ENCODE data around the gene FOXS1.

Gene FOXS1

GRCh38 chr20:31860390-31861134, 15.2 kb upstream of the FOXS1 start:
- H3K36me3 Mint-ChIP-seq (ENCODE audit: low read depth): no peaks in the 10 kb centered on the region
- H3K4me1 Mint-ChIP-seq: peaks cover 15% of the 10 kb centered on the region
- TF ChIP-seq CTCF (IDR thresholded peaks at IDR 0.05; ENCODE audit: unreplicated experiment in 3 of 3): no peak
- peak overlapping the region; percentile 74 to 89 (median 82) for H3K4me3 Mint-ChIP-seq
- H3K27ac Mint-ChIP-seq: peak overlapping the region in 2 of 3 experiments; percentile 27 to 64
- H3K27me3 Mint-ChIP-seq (ENCODE audit: low read depth): peaks cover 9% of the 10 kb centered on the region
- H3K9me3 Mint-ChIP-seq: no peaks in the 10 kb centered on the region

- TF ChIP-seq CTCF (IDR thresholded peaks at IDR 0.05; ENCODE audit: unreplicated experiment in 3 of 3): no peak
These were observed 14.6 kb upstream of the FOXS1 start for GRCh38 chr20:31859998-31860380.

GRCh38 chr20:31859266-31859997, 14.0 kb upstream of the FOXS1 start:
- Mint-ChIP-seq H3K27ac (no peak overlapping the region), H3K4me1 (peaks cover 15% of the 10 kb centered on the region), H3K9me3 (no peaks in the 10 kb centered on the region), H3K27me3 (ENCODE audit: low read depth) (peaks cover 5% of the 10 kb centered on the region), H3K4me3 (peak overlapping the region; percentile 68 to 89 (median 82)), H3K36me3 (ENCODE audit: low read depth) (no peaks in the 10 kb centered on the region)
- no peak for TF ChIP-seq CTCF (IDR thresholded peaks at IDR 0.05; ENCODE audit: unreplicated experiment in 3 of 3)

More at GRCh38 chr20:31859998-31860380, 14.6 kb upstream of the FOXS1 start:
- Mint-ChIP-seq H3K36me3 (ENCODE audit: low read depth) (no peaks in the 10 kb centered on the region), H3K4me3 (peak overlapping the region; percentile 74 to 89 (median 82)), H3K27ac (peak overlapping the region in 2 of 3 experiments; percentile 27 to 64), H3K27me3 (ENCODE audit: low read depth) (peaks cover 7% of the 10 kb centered on the region), H3K9me3 (no peaks in the 10 kb centered on the region), H3K4me1 (peaks cover 15% of the 10 kb centered on the region)

- TF ChIP-seq CTCF (IDR thresholded peaks at IDR 0.05; ENCODE audit: unreplicated experiment in 3 of 3): no peak
- no peak overlapping the region for H3K27ac Mint-ChIP-seq
- peaks cover 5% of the 10 kb centered on the region for H3K27me3 Mint-ChIP-seq (ENCODE audit: low read depth)
- no peaks in the 10 kb centered on the region for H3K9me3 Mint-ChIP-seq
- no peaks in the 10 kb centered on the region for H3K36me3 Mint-ChIP-seq (ENCODE audit: low read depth)
- H3K4me1 Mint-ChIP-seq: peaks cover 15% of the 10 kb centered on the region
- H3K4me3 Mint-ChIP-seq: peak overlapping the region in 2 of 3 experiments; percentile 45 to 53
These were observed 13.3 kb upstream of the FOXS1 start for GRCh38 chr20:31858760-31859083.

- Mint-ChIP-seq H3K27ac (no peak overlapping the region), H3K4me1 (peaks cover 15% of the 10 kb centered on the region), H3K36me3 (ENCODE audit: low read depth) (no peaks in the 10 kb centered on the region), H3K9me3 (no peaks in the 10 kb centered on the region), H3K4me3 (peak overlapping the region in 1 of 3 experiments; percentile 38), H3K27me3 (ENCODE audit: low read depth) (peaks cover 5% of the 10 kb centered on the region)
- no peak for TF ChIP-seq CTCF (IDR thresholded peaks at IDR 0.05; ENCODE audit: unreplicated experiment in 3 of 3)
These were observed 12.7 kb upstream of the FOXS1 start for GRCh38 chr20:31857861-31858759.
